Heart right ventricle (tissue), 16 donors: ENCODE data around the gene ACOX3. TPM values are rescaled to one million over a fixed set of nuclear protein-coding genes. Genes with fewer than 3 reads are reported as not detected.
A peak's percentile ranks its signal among the peaks of the same experiment; 100 is the strongest.
"Not testable (repeated sequence)": the region's sequence is repeated elsewhere in the genome, so short reads cannot be mapped to it uniquely, and the experiment has no call there.

Experiments used
- ATAC-seq, 8 donors: fragments of 200-7000 bp; cut with Tn5 transposase; one replicate each; pipeline ENCODE4 v1.9.1; 2020; ENCODE audit warnings: mild to moderate bottlenecking in 8 of 8, moderate library complexity in 8 of 8, moderate number of reproducible peaks in 1 of 8
- DNase-seq, 2 donors: peaks; one replicate each; pipeline ENCODE4 v3.0.0-alpha.2; 2020
- H3K27ac ChIP-seq, 10 donors: fragments of 200-600 bp; sonication (generic) in 2 of 10; one replicate each; pipeline versions ENCODE4 v1.5.0 to v1.8.0; 2020 to 2022; ENCODE audit warnings: mild to moderate bottlenecking in 3 of 10
- H3K27me3 ChIP-seq, 7 donors: fragments of 200-600 bp; one replicate each; pipeline ENCODE4 v1.8.0; 2021 to 2022; ENCODE audit warnings: mild to moderate bottlenecking in 2 of 7
- H3K36me3 ChIP-seq, 9 donors: fragments of 200-600 bp; sonication (generic) in 1 of 9; one replicate each; pipeline versions ENCODE4 v1.5.0 to v1.8.0; 2020 to 2022; ENCODE audit warnings: mild to moderate bottlenecking in 2 of 9
- H3K4me1 ChIP-seq, 9 donors: fragments of 200-600 bp; sonication (generic) in 1 of 9; one replicate each; pipeline versions ENCODE4 v1.5.0 to v1.8.0; 2020 to 2022; ENCODE audit warnings: mild to moderate bottlenecking in 4 of 9
- H3K4me3 ChIP-seq, 10 donors: fragments of 200-600 bp; sonication (generic) in 2 of 10; one replicate each; pipeline versions ENCODE4 v1.5.0 to v1.8.0; 2020 to 2022; ENCODE audit warnings: mild to moderate bottlenecking in 7 of 10, moderate library complexity in 2 of 10
- H3K9me3 ChIP-seq, 11 donors: fragments of 200-600 bp in 10 of 11; sonication (generic) in 2 of 11; one replicate each; pipeline versions ENCODE4 v1.5.0 to v1.8.0; 2013 to 2022; ENCODE audit warnings: mild to moderate bottlenecking in 2 of 11, control low read depth in 1 of 11, moderate library complexity in 1 of 11
- WGBS, 2 donors: extraction: QIAGEN DNeasy Blood & Tissue Kit; methylation state at CpG; one replicate each; pipeline ENCODE4 v1.1.7; 2013; ENCODE audit warnings: inconsistent platforms in 1 of 2; 5-methylcytosine and 5-hydroxymethylcytosine counted together
- intact Hi-C, 10 donors: fragments of 100-400 bp; cut with DNase I; formaldehyde crosslinking; loops; one replicate each; pipeline versions ENCODE4 v1.11.1 to v1.14.2; 2022
- polyA plus RNA-seq, 2 donors: library from polyadenylated mRNA; stranded (reverse); fragments of 200-250 nt; gene quantifications; one replicate each; pipeline ENCODE4 v1.2.3, GENCODE V29; 2013
- total RNA-seq, 10 donors: library from RNA; stranded (reverse); fragmentation: NEBNext Ultra II Directional in 3 of 10; extraction: Animal tissue kit (Norgen Biotek cat#: 25700) in 3 of 10; gene quantifications; one replicate each; pipeline versions ENCODE4 v1.2.1 to v1.2.4, GENCODE V29; 2021 to 2023
- TF ChIP-seq, protein P1 (sequence below), 9 donors: fragments of 200-600 bp; sonication (generic) in 2 of 9; IDR thresholded peaks; one replicate each; pipeline versions ENCODE4 v1.5.0 to v1.8.0; 2021 to 2022; ENCODE audit warnings: antibody characterized with exemption in 9 of 9, mild to moderate bottlenecking in 5 of 9, moderate library complexity in 1 of 9
- donor health status: Arrhythmogenic right ventricular cardiomyopathy.
- donor health status: ischemic (EF 13 %, LVEDD 7.1; RV severe dilation, severe dysfunction).
- donor health status: healthy with polysubstance abuse.
- donor health status: DM: no; HTN: yes; CAD: no.
- donor health status: DM: no; HTN: no; CAD: no.
- donor health status: ischemic (EF 25% LVEDD 6.9; RV normal size, moderate dysfunction).
- donor health status: ischemic (EF 25% LVEDD 5.7; RV mildly dilated, moderate dysfunction).
- donor health status: healthy.
- donor health status: DM: yes; HTN: yes; CAD: no.
- donor health status: Ischemic cardiomyopathy.
- donor health status: ischemic (EF 35%, LVEDD 5.7; RV mildly dilated, moderate dysfunction).
- donor health status: nonischemic (EF 11% LVEDD 7.7; RV severe dilation, severe dysfunction).
- donor health status: DM: yes; HTN: yes; CAD: no.
- donor health status: PGD.
- donor health status: ischemic (EF 29% LVEDD 5.4; RV normal size, mild dysfunction).
- donor health status: nonischemic (EF 23%, LVEDD 6.1; RV moderate dilation, normal function).

Gene ACOX3
- total and polyA plus RNA-seq, 12 donors = 17.9 to 28.9 (median 25.4) TPM

DNA sequence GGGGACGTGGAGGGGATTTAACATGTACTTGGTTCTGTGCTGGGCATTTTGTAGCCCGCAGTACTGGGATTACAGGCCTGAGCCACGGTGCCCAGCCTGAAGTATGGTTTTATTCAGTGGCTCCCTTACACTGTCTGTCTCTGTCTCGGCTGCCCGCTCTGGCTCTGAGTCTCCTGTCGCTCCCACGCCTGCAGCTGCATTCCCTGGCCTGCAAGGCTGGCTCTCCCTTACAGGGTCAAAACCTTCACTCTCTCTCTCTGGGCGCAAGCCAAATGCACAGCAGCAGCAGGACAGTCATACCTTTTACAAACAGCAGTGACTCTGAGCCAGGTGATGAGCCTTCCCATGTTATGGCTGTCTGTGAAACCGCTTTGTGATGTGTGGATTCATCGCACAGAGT is 98.8 kb downstream of the ACOX3 start:
- 58 to 67% methylated on average over 10 of the region's 10 CpGs for WGBS, 2 donors
- ATAC-seq = peak; percentile 33 to 78 (median 65)

DNA sequence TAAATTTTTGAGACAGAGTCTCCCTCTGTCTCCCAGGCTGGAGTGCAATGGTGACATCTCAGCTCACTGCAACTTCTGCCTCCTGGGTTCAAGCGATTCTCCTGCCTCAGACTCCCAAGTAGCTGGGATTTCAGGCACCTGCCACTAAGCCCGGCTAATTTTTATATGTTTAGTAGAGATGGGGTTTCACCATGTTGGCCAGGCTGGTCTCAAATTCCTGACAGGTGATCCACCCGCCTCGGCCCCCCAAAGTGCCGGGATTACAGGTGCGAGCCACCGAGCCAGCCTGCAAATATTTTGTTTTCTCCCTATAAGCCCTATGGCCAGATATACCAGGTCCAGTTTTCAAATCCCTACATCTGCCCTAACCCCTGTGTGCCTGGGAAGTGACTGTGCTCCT is 99.2 kb downstream of the ACOX3 start:
- intact Hi-C loops = loop anchor here in 2 of 10 donors (2.0 to 5.0 kb wide), 2 partner anchors 51 to 52 kb away; no protein-coding TSS in a partner anchor
- not testable (repeated sequence) for H3K4me3 ChIP-seq, H3K9me3 ChIP-seq, H3K36me3 ChIP-seq, H3K27me3 ChIP-seq, DNase-seq
- peak in 1 of 8 donors; percentile 1 for ATAC-seq
- WGBS, 2 donors = 80 to 85% methylated on average over 7 of the region's 7 CpGs
- peaks cover 14 to 43% (median 31%) of the 10 kb centered on the region in 9 donors for H3K4me1 ChIP-seq
- peak overlapping the region; percentile 58 to 91 (median 82) for H3K27ac ChIP-seq

More for the DNA sequence above, 98.8 kb downstream of the ACOX3 start:
- peak overlapping the region; percentile 58 to 91 (median 82) for H3K27ac ChIP-seq
- H3K4me3 ChIP-seq = no peak overlapping the region
- H3K27me3 ChIP-seq = no peaks in the 10 kb centered on the region
- intact Hi-C loops = loop anchor here in 2 of 10 donors (2.0 to 5.0 kb wide), 2 partner anchors 51 kb away; no protein-coding TSS in a partner anchor
- H3K36me3 ChIP-seq = no peaks in the 10 kb centered on the region
- H3K4me1 ChIP-seq = peaks cover 16 to 44% (median 33%) of the 10 kb centered on the region in 9 donors
- peak; percentile 70 to 74 for DNase-seq
- TF ChIP-seq, protein P1, sequence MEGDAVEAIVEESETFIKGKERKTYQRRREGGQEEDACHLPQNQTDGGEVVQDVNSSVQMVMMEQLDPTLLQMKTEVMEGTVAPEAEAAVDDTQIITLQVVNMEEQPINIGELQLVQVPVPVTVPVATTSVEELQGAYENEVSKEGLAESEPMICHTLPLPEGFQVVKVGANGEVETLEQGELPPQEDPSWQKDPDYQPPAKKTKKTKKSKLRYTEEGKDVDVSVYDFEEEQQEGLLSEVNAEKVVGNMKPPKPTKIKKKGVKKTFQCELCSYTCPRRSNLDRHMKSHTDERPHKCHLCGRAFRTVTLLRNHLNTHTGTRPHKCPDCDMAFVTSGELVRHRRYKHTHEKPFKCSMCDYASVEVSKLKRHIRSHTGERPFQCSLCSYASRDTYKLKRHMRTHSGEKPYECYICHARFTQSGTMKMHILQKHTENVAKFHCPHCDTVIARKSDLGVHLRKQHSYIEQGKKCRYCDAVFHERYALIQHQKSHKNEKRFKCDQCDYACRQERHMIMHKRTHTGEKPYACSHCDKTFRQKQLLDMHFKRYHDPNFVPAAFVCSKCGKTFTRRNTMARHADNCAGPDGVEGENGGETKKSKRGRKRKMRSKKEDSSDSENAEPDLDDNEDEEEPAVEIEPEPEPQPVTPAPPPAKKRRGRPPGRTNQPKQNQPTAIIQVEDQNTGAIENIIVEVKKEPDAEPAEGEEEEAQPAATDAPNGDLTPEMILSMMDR (IDR thresholded peaks at IDR 0.05) = no peak
- peaks cover 0 to 3% (median 0%) of the 10 kb centered on the region in 11 donors for H3K9me3 ChIP-seq

DNA sequence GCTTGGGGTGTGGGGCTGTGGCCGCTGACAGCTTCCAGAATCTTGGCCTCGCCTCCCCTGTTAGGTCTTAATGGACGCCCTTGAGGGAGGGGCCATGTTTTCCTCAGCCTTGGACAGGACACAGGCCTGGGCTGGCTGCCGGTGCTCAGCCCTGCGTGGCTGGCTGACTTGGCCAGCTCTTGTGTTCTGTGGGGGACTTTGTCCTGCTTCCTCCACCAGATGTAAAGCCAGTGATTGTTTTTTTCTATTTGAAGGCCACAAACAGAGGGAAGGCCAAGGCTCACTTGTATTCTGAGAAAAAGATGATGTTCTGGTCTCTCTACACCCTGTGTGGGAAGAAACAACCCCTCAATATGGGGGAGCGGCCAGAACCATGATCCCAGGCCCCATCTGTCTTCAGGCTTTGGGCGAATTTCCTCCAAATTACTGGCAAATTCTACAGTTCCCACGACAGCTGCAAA is 99.7 kb downstream of the ACOX3 start:
- 30 to 38% methylated on average over 8 of the region's 8 CpGs for WGBS, 2 donors
- peak; percentile 86 to 88 for DNase-seq
- no peak overlapping the region for H3K4me3 ChIP-seq
- ATAC-seq = peak; percentile 93 to 97 (median 95)
- H3K27me3 ChIP-seq = no peaks in the 10 kb centered on the region
- H3K9me3 ChIP-seq = peaks cover 0 to 12% (median 0%) of the 10 kb centered on the region in 11 donors
- peaks cover 14 to 43% (median 31%) of the 10 kb centered on the region in 9 donors for H3K4me1 ChIP-seq
- peak overlapping the region; percentile 58 to 91 (median 82) for H3K27ac ChIP-seq
- H3K36me3 ChIP-seq = no peaks in the 10 kb centered on the region
- intact Hi-C loops = loop anchor here in 2 of 10 donors (2.0 to 5.0 kb wide), 2 partner anchors 51 to 52 kb away; no protein-coding TSS in a partner anchor
- TF ChIP-seq, protein P1 (IDR thresholded peaks at IDR 0.05) = no peak

DNA sequence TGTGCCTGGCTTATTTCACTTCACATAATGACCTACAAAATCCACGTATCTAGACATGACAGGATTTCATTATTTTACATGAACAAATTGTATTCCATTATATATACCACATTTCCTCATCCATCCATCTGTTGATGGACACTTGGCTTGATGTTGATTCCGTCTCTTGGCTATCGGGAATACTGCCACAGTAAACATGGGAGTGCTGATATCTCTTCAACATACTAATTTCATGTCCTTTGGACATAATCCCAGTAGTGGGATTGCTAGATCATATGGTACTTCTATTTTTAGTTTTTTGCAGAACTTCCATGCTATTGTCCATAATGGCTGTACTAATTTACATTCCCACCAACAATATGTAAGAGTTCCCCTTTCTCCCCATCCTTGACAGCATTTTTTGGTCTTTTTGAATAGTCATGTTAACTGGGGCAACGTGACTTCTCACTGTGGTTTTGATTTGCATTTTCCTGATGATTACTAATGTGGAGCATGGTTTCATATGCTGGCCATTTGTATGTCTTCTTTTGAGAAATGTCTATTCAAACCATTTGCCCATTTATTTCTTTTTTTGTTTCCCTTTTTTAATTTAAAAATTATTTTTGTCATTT is 102.1 kb downstream of the ACOX3 start:
- Histone ChIP-seq H3K4me3 (no peak overlapping the region), H3K4me1 (peaks cover 8 to 40% (median 31%) of the 10 kb centered on the region in 9 donors), H3K27me3 (no peaks in the 10 kb centered on the region), H3K9me3 (peaks cover 0 to 13% (median 0%) of the 10 kb centered on the region in 11 donors), H3K36me3 (no peaks in the 10 kb centered on the region), H3K27ac (no peak overlapping the region)
- 34 to 44% methylated on average over 4 of the region's 4 CpGs for WGBS, 2 donors
- DNase-seq (no peak), ATAC-seq (no peak)
- TF ChIP-seq, protein P1 (IDR thresholded peaks at IDR 0.05) = no peak
- intact Hi-C loops = loop anchor here in 1 of 10 donors (10.0 kb wide), 1 partner anchor 56 kb away; no protein-coding TSS in a partner anchor
